ENCODE data around the gene CRHR2. TPM values are rescaled to one million over a fixed set of nuclear protein-coding genes. Genes with fewer than 3 reads are reported as not detected.

The CRHR2 gene
- polyA plus RNA-seq, 1 experiment, result not detected

DNA sequence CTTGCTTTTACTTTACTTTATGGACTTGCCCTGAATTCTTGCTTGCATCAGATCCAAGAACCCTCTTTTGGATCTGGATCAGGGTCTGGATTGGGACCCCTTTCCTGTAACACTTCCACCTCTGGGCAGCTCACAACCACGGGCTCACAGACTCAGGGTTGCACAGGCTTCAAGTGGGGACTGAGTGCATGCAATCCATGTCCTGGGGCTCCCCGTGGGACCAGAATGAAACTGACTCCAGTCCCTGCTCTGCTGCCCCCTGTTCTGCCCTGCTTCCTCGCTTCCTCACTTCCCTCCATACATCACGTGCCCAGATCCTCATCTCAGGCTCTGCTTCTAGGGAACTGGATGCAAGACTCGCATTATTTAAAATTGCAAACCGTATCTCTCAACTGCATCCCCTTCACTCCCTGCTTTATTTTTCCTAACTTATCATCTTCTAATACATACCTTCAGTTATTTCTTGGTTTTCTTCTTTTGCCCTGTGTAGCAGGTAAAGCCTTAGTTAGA is 46.4 kb upstream of the CRHR2 start:
- ChIA-PET CTCF (interaction anchor here (0.5 to 7.4 kb wide), 2 partner anchors 12 to 84 kb away, joined by 3 to 47 read pairs; no protein-coding TSS in a partner anchor), POLR2A (no interaction called here)
- DNase-seq (ENCODE audit: low read depth), result no peak
- TF ChIP-seq, protein P1, sequence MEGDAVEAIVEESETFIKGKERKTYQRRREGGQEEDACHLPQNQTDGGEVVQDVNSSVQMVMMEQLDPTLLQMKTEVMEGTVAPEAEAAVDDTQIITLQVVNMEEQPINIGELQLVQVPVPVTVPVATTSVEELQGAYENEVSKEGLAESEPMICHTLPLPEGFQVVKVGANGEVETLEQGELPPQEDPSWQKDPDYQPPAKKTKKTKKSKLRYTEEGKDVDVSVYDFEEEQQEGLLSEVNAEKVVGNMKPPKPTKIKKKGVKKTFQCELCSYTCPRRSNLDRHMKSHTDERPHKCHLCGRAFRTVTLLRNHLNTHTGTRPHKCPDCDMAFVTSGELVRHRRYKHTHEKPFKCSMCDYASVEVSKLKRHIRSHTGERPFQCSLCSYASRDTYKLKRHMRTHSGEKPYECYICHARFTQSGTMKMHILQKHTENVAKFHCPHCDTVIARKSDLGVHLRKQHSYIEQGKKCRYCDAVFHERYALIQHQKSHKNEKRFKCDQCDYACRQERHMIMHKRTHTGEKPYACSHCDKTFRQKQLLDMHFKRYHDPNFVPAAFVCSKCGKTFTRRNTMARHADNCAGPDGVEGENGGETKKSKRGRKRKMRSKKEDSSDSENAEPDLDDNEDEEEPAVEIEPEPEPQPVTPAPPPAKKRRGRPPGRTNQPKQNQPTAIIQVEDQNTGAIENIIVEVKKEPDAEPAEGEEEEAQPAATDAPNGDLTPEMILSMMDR (IDR thresholded peaks at IDR 0.05; ENCODE audit: insufficient read depth, low read depth, low read length), result no peak
- Histone ChIP-seq H3K4me3 (ENCODE audit: low read depth, low read length) (no peak overlapping the region), H3K36me3 (ENCODE audit: control insufficient read depth, insufficient read depth, low read length) (no peaks in the 10 kb centered on the region), H3K27me3 (ENCODE audit: control insufficient read depth, insufficient read depth, low read length) (peaks cover 35% of the 10 kb centered on the region)

DNA sequence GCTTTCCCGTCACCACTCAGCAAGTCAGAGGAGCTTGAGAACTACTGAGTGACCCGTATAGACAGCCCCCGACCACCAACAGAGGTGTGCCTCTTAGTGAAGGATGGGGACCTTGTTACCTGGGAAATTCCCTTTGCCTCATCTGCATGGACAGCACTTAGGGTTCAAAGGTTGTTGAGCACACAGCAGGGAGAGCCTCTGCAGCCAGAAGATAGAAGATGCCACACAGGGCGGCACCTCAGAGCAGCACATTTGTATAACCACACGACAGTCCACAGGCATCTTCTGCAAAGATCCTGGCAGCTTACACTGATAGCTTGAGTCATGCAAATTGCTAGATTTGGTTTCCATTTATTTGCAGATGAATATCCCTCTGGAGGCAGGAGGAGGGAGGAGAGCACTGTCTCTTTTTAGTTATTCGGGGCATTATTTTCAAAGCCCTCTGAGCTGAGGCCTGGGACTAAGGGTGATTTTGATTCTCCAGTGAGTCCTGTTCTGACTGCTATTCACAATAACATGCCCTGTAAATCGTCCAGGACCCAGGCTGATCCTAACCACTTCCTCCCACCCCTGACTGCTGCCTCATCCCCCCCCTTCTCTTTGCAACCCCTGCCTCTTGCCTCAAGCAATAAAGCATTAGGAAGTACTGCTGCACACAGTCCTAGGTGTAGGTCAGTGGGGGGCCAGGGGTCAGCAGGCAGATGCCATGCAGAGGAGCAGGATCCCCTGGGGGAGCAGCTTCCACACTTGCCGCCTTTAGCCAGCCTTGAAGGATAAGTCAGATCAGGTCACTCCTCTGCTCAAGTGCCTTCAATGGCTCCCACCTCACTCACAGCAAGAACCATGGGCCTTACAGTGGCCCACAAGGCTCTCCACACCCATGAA is 45.0 kb upstream of the CRHR2 start:
- ChIA-PET POLR2A (no interaction called here), CTCF (interaction anchor here (0.6 to 7.4 kb wide), 3 partner anchors 13 to 394 kb away, joined by 3 to 47 read pairs (median 3); no protein-coding TSS in a partner anchor)
- TF ChIP-seq, protein P1 (IDR thresholded peaks at IDR 0.05; ENCODE audit: insufficient read depth, low read depth, low read length), result no peak
- no peak for DNase-seq (ENCODE audit: low read depth)
- H3K27me3 ChIP-seq (ENCODE audit: control insufficient read depth, insufficient read depth, low read length), result peaks cover 29% of the 10 kb centered on the region
- no peaks in the 10 kb centered on the region for H3K36me3 ChIP-seq (ENCODE audit: control insufficient read depth, insufficient read depth, low read length)
- no peak overlapping the region for H3K4me3 ChIP-seq (ENCODE audit: low read depth, low read length)

- H3K27me3 ChIP-seq (ENCODE audit: control insufficient read depth, insufficient read depth, low read length), result peaks cover 25% of the 10 kb centered on the region
- DNase-seq (ENCODE audit: low read depth), result no peak
- no peak overlapping the region for H3K4me3 ChIP-seq (ENCODE audit: low read depth, low read length)
- TF ChIP-seq, protein P1 (IDR thresholded peaks at IDR 0.05; ENCODE audit: insufficient read depth, low read depth, low read length), result no peak
- POLR2A ChIA-PET, result no interaction called here
- no peaks in the 10 kb centered on the region for H3K36me3 ChIP-seq (ENCODE audit: control insufficient read depth, insufficient read depth, low read length)
- CTCF ChIA-PET, result interaction anchor here (7.4 kb wide), 1 partner anchor 14 kb away, joined by 47 read pairs; no protein-coding TSS in a partner anchor
These were observed 44.2 kb upstream of the CRHR2 start for GRCh38 chr7:30726296-30727006.

- TF ChIP-seq, protein P1 (IDR thresholded peaks at IDR 0.05; ENCODE audit: insufficient read depth, low read depth, low read length), result no peak
- ChIA-PET CTCF (no interaction called here), POLR2A (no interaction called here)
- no peak for DNase-seq (ENCODE audit: low read depth)
- Histone ChIP-seq H3K36me3 (ENCODE audit: control insufficient read depth, insufficient read depth, low read length) (no peaks in the 10 kb centered on the region), H3K4me3 (ENCODE audit: low read depth, low read length) (no peak overlapping the region), H3K27me3 (ENCODE audit: control insufficient read depth, insufficient read depth, low read length) (peaks cover 11% of the 10 kb centered on the region)
These were observed 41.5 kb upstream of the CRHR2 start for GRCh38 chr7:30723776-30724175.

- ChIA-PET POLR2A (no interaction called here), CTCF (interaction anchor here (1.3 kb wide), 1 partner anchor 18 kb away, joined by 3 read pairs; no protein-coding TSS in a partner anchor)
- no peak for DNase-seq (ENCODE audit: low read depth)
- Histone ChIP-seq H3K4me3 (ENCODE audit: low read depth, low read length) (no peak overlapping the region), H3K27me3 (ENCODE audit: control insufficient read depth, insufficient read depth, low read length) (peaks cover 10% of the 10 kb centered on the region), H3K36me3 (ENCODE audit: control insufficient read depth, insufficient read depth, low read length) (no peaks in the 10 kb centered on the region)
- TF ChIP-seq, protein P1 (IDR thresholded peaks at IDR 0.05; ENCODE audit: insufficient read depth, low read depth, low read length), result no peak
These were observed 40.4 kb upstream of the CRHR2 start for GRCh38 chr7:30722671-30723070.

Data from BJ (cell line).